Natural killer cell (primary cell): ENCODE measurements around the gene DR1. TPM values are rescaled to one million over a fixed set of nuclear protein-coding genes. Genes with fewer than 3 reads are reported as not detected.
"Not testable (repeated sequence)": the region's sequence is repeated elsewhere in the genome, so short reads cannot be mapped to it uniquely, and the experiment has no call there.

Source experiments
- ATAC-seq, 3 donors: fragments of 150-1000 bp in 2 of 3; fragments of 200-7000 bp in 1 of 3; cut with Tn5 transposase; 1 replicate in 1 of 3; 2 replicates in 2 of 3; pipeline ENCODE4 v1.10.0; 2021; ENCODE audit warnings: mild to moderate bottlenecking in 2 of 3, moderate library complexity in 2 of 3
- DNase-seq, 2 donors: peaks; one replicate each; pipeline versions ENCODE4 v3.0.0 to v3.0.0-alpha.2; 2013 to 2021; ENCODE audit warnings: mixed read lengths in 1 of 2
- H3K27ac ChIP-seq: one replicate; pipeline ENCODE4 v1.5.1; 2013; ENCODE audit warnings: mild to moderate bottlenecking, low read length
- H3K27me3 ChIP-seq: one replicate; pipeline ENCODE4 v1.6.1; 2013; ENCODE audit warnings: low read length; ENCODE audit not compliant: control insufficient read depth, insufficient read depth
- H3K36me3 ChIP-seq: one replicate; pipeline ENCODE4 v1.6.1; 2013; ENCODE audit warnings: low read length; ENCODE audit not compliant: control insufficient read depth, insufficient read depth
- H3K4me1 ChIP-seq: one replicate; pipeline ENCODE4 v1.6.1; 2013; ENCODE audit warnings: low read length; ENCODE audit not compliant: control insufficient read depth, insufficient read depth
- H3K4me3 ChIP-seq: one replicate; pipeline ENCODE4 v1.5.1; 2013; ENCODE audit warnings: low read length
- H3K9me3 ChIP-seq: one replicate; pipeline ENCODE4 v1.6.1; 2013; ENCODE audit warnings: low read length; ENCODE audit not compliant: control insufficient read depth, insufficient read depth
- H3K27ac Mint-ChIP-seq, 2 donors: one replicate each; pipeline ENCODE4 v1.8.0; 2022; ENCODE audit warnings: mild to moderate bottlenecking in 2 of 2, mixed read lengths in 2 of 2, moderate library complexity in 1 of 2
- H3K27me3 Mint-ChIP-seq, 2 donors: one replicate each; pipeline ENCODE4 v1.8.0; 2022; ENCODE audit warnings: low read depth in 2 of 2, mixed read lengths in 2 of 2
- H3K36me3 Mint-ChIP-seq: one replicate; pipeline ENCODE4 v1.8.0; 2022; ENCODE audit warnings: mixed read lengths
- H3K4me1 Mint-ChIP-seq, 2 donors: one replicate each; pipeline ENCODE4 v1.8.0; 2022; ENCODE audit warnings: mixed read lengths in 2 of 2
- H3K4me3 Mint-ChIP-seq: one replicate; pipeline ENCODE4 v1.8.0; 2022; ENCODE audit warnings: mild to moderate bottlenecking, moderate library complexity, mixed read lengths
- H3K9me3 Mint-ChIP-seq, 2 donors: one replicate each; pipeline ENCODE4 v1.8.0; 2022; ENCODE audit warnings: mixed read lengths in 2 of 2
- WGBS: methylation state at CpG from one replicate; pipeline ENCODE4 v1.1.7; 2013; ENCODE audit warnings: missing lambda C conversion rate; ENCODE audit not compliant: insufficient coverage; 5-methylcytosine and 5-hydroxymethylcytosine counted together
- intact Hi-C: fragments of 100-400 bp; cut with micrococcal nuclease; formaldehyde crosslinking; loops from one replicate; pipeline ENCODE4 v1.14.2; 2022
- total RNA-seq, 4 donors: library from RNA; stranded (reverse); fragments of 120-200 nt in 1 of 4; gene quantifications; one replicate each; pipeline versions ENCODE4 v1.2.3 to v1.2.4, GENCODE V29; 2013 to 2022
- TF ChIP-seq, protein P1 (sequence below): fragments of 200-600 bp; IDR thresholded peaks from one replicate; pipeline ENCODE4 v1.8.0; 2022; ENCODE audit warnings: antibody characterized with exemption

DR1 gene
- total RNA-seq, 3 donors from 2014 or later (not counting 1 experiment from before 2014, with no cell fraction given): 84.3 to 91.4 (median 85.3) TPM

DNA sequence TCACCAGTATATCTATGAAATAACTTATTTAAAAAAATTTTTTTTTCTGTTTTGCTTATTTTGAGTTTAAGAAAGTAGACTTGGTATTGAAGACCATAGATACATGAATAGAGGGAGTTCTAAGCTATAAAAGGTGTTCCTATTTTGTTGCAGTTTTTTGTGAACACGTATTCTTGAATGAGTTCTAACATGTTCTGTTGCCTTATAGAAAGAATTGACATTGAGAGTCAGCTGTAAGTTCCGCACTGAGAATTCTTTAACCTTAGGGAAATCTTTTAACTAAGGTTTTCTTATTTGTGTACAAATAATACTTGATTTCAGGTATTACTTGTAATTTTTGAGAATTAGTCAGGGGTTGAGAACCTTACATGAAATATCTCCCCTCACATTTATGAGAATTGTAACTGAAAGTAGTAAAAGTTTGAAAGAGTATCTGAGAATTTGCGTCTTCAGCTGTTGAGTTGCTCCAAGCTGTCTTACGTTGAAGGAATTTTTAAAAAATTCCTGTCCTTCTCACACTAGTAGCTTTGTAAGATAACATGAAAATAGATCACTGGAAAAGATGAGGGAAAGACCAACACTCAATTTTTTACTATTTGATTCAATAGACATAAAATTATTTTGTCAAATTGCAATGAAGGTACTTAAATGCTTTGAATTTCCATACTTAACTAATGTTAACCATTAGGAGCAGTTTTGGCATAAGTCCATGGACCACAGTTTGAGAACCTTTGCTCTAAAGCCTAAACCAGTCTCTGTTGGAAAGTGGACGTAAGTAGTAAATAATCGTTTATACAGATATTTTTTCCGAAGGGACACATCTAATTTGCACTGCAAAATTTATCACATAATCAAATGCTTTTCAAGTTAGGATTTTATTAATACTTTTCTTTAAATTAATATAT, 3.8 kb downstream of the DR1 start:
- Histone ChIP-seq H3K36me3 (peaks cover 11% of the 10 kb centered on the region), H3K4me1 (peaks cover 8% of the 10 kb centered on the region), H3K27me3 (no peaks in the 10 kb centered on the region), H3K4me3 (no peak overlapping the region), H3K9me3 (no peaks in the 10 kb centered on the region), H3K27ac (no peak overlapping the region)
- Mint-ChIP-seq H3K36me3 (no peaks in the 10 kb centered on the region), H3K9me3 (no peaks in the 10 kb centered on the region), H3K27me3 (no peaks in the 10 kb centered on the region), H3K4me3 (peak overlapping the region; percentile 100), H3K27ac (peak overlapping the region; percentile 99 to 100), H3K4me1 (peaks cover 54 to 55% of the 10 kb centered on the region in 2 donors)
- TF ChIP-seq, protein P1, sequence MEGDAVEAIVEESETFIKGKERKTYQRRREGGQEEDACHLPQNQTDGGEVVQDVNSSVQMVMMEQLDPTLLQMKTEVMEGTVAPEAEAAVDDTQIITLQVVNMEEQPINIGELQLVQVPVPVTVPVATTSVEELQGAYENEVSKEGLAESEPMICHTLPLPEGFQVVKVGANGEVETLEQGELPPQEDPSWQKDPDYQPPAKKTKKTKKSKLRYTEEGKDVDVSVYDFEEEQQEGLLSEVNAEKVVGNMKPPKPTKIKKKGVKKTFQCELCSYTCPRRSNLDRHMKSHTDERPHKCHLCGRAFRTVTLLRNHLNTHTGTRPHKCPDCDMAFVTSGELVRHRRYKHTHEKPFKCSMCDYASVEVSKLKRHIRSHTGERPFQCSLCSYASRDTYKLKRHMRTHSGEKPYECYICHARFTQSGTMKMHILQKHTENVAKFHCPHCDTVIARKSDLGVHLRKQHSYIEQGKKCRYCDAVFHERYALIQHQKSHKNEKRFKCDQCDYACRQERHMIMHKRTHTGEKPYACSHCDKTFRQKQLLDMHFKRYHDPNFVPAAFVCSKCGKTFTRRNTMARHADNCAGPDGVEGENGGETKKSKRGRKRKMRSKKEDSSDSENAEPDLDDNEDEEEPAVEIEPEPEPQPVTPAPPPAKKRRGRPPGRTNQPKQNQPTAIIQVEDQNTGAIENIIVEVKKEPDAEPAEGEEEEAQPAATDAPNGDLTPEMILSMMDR: no peak
- intact Hi-C loops: loop anchor here (2.0 kb wide), 1 partner anchor 389 kb away; the partner anchor contains the start of gene DIPK1A
- 44% methylated on average over 2 of the region's 7 CpGs for WGBS
- ATAC-seq: no peak
- no peak for DNase-seq

DNA sequence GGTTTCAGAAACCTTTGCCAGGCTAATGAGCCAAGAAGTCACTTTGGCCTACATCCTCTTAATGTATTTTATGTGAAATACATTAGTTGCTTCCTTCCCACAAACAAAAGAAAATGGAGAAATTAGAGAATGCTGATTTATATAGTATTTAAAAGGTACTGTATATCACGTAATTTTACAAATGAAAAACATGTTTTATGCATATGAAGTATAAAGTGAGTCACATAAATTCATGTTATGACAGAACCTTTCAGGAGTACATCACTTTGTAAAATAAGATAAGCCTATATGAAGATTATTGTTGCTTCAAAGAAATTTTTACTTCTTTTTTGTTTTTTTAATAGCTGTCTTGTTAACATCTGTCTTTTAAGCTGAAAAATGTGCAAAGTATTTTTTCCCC, 4.6 kb downstream of the DR1 start:
- Mint-ChIP-seq H3K4me1 (peaks cover 52 to 58% of the 10 kb centered on the region in 2 donors), H3K9me3 (no peaks in the 10 kb centered on the region)

DNA sequence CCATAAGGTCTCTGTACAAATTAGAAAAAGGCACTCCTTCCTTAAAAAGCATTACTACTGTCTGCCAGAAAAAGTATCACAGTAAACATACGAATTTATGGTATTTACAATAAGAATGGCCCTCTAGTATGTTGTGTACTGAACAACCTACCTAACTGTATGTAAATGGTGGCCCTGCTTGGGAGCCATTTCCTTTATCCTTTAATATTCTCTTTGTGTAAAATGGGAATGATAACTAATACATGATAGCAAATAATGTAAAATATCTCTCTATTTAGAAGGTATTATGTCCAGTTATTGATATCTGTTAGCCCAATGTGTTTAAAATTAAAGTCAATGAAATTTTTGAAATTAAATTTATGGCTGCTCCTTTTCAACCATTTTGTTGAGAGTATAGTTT, 5.2 kb downstream of the DR1 start:
- intact Hi-C loops: no loop called here
- Mint-ChIP-seq H3K36me3 (no peaks in the 10 kb centered on the region), H3K9me3 (no peaks in the 10 kb centered on the region), H3K4me3 (no peak overlapping the region), H3K27me3 (no peaks in the 10 kb centered on the region), H3K4me1 (peaks cover 49 to 63% of the 10 kb centered on the region in 2 donors), H3K27ac (peak overlapping the region in 1 of 2 donors; percentile 21)
- TF ChIP-seq, protein P1: no peak
- ATAC-seq (no peak), DNase-seq (no peak)
- no CpG with 5 or more reads among the region's 1 CpG for WGBS
- Histone ChIP-seq H3K36me3 (peaks cover 24% of the 10 kb centered on the region), H3K27ac (no peak overlapping the region), H3K4me3 (no peak overlapping the region), H3K4me1 (peaks cover 8% of the 10 kb centered on the region), H3K9me3 (no peaks in the 10 kb centered on the region), H3K27me3 (no peaks in the 10 kb centered on the region)

More for the DNA sequence above, 4.6 kb downstream of the DR1 start:
- Histone ChIP-seq H3K27me3 (no peaks in the 10 kb centered on the region), H3K9me3 (no peaks in the 10 kb centered on the region), H3K36me3 (peaks cover 19% of the 10 kb centered on the region), H3K4me1 (peaks cover 8% of the 10 kb centered on the region), H3K4me3 (no peak overlapping the region), H3K27ac (no peak overlapping the region)
- peak overlapping the region; percentile 21 to 23 for H3K27ac Mint-ChIP-seq
- TF ChIP-seq, protein P1: no peak
- H3K36me3 Mint-ChIP-seq: no peaks in the 10 kb centered on the region
- WGBS: no CpG with 5 or more reads among the region's 1 CpG
- intact Hi-C loops: no loop called here
- peak overlapping the region; percentile 50 for H3K4me3 Mint-ChIP-seq
- ATAC-seq: no peak
- no peaks in the 10 kb centered on the region for H3K27me3 Mint-ChIP-seq
- DNase-seq: no peak

DNA sequence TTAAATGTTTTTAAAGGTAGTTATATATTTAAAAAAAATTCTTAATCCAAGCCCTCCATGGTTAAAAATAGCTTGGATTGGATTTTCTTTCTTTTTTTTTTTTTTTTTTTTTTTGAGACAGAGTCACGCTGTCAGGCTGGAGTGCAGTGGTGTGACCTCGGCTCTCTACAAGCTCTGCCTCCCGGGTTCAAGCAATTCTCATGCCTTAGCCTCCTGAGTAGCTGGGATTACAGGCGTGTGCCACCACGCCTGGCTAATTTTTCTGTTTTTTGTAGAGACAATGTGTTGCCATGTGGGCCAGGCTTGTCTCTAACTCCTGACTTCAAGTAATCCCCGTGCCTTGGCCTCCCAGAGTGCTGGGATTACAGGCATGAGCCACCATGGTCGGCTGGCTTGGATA, 5.6 kb downstream of the DR1 start:
- H3K27ac ChIP-seq, H3K4me3 Mint-ChIP-seq, H3K9me3 ChIP-seq, intact Hi-C loops, DNase-seq, H3K27me3 Mint-ChIP-seq, H3K36me3 Mint-ChIP-seq, H3K27me3 ChIP-seq, H3K9me3 Mint-ChIP-seq, H3K27ac Mint-ChIP-seq, H3K4me1 ChIP-seq, ATAC-seq, H3K4me3 ChIP-seq: not testable (repeated sequence)
- 79% methylated on average over 7 of the region's 7 CpGs for WGBS
- peaks cover 28% of the 10 kb centered on the region for H3K36me3 ChIP-seq
- peaks cover 46 to 60% of the 10 kb centered on the region in 2 donors for H3K4me1 Mint-ChIP-seq
